Right hindlimb (tissue), 1 donor: ENCODE data around the gene SLC9A1.

Experiments
- DNase-seq: peaks from one replicate; pipeline ENCODE4 v3.0.0-alpha.2; 2018

The SLC9A1 gene

DNA sequence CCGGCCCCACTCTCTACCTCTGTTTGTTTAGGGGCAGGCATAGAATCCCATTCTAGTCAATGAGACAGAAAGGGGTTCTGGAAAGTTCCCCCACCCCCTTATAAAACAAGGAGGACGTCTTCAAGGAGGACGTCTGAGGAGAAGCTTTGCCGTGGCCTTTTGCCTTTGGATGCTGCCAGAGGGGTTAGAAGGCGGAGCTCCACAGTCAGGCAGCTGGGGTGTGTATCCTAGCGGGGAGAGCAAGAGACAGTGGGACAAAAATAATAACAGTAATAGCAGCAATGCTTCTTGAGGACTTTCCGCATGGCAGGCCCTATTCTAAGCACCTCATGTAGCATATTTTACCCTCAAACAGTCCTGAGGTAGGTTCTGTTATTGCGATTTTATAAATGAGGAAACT is 94.0 kb downstream of the SLC9A1 start:
- no peak for DNase-seq

DNA sequence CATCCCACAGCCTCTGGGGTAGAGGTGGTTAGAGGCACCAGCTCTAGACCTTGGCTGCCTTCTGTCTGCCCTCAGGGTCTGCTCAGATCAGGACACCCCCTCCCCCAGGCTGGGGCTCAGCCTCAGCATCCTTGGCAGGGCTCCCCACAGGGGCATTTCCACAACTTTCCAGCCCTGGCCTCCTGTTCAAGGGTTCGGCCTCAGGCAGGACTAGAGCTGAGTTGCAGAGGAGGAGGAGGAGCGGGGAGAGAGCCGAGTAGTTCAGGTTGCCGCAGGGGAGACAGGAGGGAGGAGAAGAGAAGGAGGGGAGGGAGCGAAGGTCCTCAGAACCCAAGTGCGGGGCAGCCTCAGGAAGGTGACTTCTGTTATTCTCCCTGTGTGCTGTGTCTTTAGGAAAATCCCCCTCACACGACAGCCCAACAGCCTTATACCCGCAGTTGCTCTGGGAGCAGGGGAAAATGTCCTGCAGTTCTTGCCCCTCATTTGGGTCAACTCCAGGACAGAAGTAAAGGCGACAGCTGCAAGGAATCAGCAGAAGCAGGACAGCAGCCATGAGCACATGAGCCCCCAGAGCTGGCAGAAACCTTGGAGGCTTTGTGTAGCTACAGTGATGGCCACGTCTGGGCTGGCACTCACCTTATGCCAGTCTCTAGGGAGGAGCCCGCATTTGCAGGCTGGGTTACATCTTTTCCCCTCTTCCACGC is 95.8 kb downstream of the SLC9A1 start:
- peak; percentile 45 for DNase-seq

DNA sequence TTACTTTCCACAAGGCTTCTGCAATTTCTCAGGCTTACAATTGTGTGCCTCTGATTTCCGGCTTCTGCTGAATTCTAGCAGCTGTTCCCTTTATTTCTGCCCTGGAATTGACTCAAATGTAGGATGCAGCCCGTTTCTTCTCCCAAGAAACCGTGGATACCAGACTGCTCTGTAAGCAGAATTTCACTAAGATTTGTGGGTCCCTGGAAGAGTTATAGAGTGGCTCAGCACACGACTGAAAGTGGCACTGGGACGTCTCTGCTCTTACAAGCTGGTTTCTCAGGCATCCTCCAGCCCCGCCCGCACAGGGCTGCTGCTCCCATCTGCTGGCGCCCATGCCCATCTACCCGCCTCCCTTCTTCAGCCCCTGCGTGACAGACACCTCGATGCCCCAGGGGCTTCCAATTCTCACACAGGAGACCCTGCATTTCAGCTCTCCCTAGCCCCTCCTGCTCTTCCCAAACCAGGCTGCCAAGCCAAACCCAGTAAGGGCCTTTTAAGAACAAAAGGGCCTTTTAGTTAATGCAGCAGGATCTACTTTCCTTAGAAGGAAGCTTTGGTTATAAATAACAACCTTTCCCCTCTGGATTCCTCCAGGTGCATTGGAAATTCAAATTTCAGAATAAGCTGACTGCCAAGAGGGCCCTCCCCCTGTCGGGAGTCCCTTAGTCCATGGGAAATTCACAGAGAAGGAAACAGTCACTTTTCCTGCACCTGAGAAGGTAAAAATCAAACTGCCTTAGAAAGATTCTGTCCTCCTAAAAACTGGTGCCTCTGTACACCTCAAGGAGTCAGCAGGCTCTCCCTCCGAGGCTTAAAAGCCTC is 96.9 kb downstream of the SLC9A1 start:
- DNase-seq, result peak; percentile 67

DNA sequence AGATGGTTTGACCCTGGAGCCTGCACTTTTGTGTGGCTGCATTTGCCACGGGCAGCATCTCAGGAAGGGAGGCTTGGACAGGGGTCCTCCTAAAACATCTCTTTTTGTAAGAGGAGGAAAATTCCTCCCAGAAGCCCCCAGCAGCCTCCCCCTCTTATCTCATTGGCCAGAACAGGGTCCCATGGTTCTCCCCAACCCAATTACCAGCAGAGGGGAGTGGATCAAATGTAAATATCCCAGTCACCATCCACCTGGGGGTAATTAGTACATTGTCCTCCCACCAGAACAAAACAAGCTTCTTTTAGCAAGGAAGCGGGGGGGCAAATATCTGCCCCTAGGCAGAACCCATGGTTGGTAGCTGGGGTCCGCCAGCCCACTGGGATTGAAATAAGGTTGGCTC is 97.5 kb downstream of the SLC9A1 start:
- DNase-seq, result no peak

DNA sequence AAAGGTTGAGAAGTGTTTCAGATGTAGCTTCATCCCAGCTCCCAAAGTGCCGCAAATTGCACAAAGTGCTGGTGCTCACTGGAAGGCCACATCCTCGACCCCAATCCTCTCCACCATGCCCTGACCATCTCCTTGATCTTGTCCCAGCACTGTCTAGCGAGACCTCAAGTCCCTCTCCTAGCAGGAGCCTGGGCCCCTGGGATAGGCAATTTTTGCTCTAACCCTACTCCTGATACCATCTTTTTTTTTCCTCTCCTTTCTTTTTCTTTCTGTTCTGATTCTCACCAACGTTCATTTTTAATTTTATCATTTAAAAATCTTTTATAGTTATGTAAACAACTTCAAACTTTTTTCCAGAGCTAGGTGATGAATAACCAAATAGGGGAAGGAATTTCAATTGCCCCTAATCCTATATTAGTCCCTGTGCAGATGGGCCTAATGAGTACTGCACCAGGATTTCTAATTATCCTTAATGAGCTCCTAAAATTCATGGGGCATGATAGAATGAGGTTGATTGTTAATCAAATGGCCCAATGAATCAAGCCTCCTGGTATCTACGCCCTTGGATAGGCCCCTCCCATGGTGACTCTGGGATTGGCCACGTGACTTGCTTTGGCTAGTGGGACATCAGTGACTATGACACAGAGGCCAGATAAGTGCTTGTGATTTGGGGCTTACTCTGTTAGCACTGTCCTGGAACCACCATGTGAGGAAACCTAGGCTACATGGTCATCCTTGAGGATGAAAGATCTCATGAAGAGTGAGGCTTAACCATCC is 100.8 kb downstream of the SLC9A1 start:
- DNase-seq, result no peak

DNA sequence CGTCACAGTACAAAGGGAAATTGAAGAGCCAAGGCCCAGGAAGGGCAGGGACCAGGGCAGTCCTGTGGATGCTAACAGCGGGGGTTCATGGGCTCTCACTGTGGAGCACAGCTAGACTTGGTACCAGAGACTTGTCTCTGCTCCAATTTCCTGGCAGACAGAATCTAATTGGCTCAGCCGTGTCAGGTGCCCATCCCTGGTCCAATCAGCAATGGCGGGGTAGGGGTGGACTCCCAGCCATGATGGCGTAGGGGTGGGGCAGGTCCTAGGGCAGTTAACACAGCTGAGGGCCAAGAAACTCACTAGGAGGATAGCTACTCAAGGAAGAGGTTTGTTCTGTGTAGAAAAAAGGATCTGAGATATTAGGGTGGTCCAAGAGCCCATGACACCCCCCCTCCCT is 102.4 kb downstream of the SLC9A1 start:
- DNase-seq, result no peak

DNA sequence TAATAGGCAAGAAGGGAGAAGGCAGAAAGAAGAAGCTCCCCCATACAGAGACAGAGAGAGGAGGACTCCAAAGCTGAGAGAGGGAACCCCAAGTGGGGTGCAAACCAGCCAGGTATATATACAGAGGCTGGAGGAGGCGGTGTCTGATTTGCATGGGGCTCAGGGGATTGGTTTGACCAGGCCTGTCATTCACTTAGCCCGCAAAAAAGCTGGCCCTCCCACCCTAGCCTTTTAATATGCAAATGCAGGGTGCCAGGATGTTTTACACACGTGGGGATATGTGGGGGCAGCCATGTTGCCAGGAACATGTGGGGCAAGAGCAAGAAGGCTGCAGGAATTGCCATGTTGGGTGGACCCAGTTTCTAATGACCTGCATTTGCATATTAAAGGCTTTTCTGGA is 105.3 kb downstream of the SLC9A1 start:
- DNase-seq, result no peak

DNA sequence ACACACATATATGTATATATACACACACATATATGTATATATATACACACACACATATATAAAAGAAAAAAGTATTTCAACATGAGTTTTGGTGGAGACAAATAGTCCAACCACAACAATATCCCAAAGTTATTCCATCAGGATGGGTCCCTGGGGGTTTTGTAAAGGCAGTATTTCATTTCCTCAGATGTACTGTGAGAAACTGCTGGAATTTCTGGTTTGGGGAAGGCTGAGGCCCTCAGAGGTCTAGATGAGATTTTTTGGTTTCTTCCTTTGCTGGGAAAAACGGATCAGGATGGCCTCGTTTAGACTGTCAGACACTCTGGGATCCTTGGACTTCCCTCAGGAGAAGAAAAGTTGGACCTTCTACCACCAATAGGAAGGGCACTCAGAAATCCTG is 105.8 kb downstream of the SLC9A1 start:
- DNase-seq, result no peak
